Activated CD8-positive, alpha-beta T cell treated with anti-CD3 and anti-CD28 coated beads for 36 hours (primary cell): Measurements from ENCODE around the gene RPH3AL. TPM values are rescaled to one million over a fixed set of nuclear protein-coding genes. Genes with fewer than 3 reads are reported as not detected.

Source experiments
- ATAC-seq: fragments of 200-7000 bp; cut with Tn5 transposase; one replicate; pipeline ENCODE4 v1.10.0; 2021; ENCODE audit warnings: mild to moderate bottlenecking, moderate library complexity
- CTCF ChIA-PET: fragments of 350-600 bp; sonication (Branson Sonifier 250); formaldehyde crosslinking; loops from one replicate; lab custom pipeline; 2021; ENCODE audit warnings: antibody characterized with exemption; lab: Charles Lee
- POLR2A ChIA-PET: fragments of 350-600 bp; sonication (Branson Sonifier 250); formaldehyde crosslinking; loops from one replicate; lab custom pipeline; 2021; ENCODE audit warnings: antibody characterized with exemption; lab: Charles Lee
- DNase-seq: peaks from one replicate; pipeline ENCODE4 v3.0.0-alpha.2; 2020
- H3K27ac Mint-ChIP-seq: one replicate; pipeline ENCODE4 v1.8.0; 2021; ENCODE audit warnings: mild to moderate bottlenecking, mixed read lengths
- H3K27me3 Mint-ChIP-seq: one replicate; pipeline ENCODE4 v1.8.0; 2021; ENCODE audit warnings: mixed read lengths
- H3K36me3 Mint-ChIP-seq: one replicate; pipeline ENCODE4 v1.8.0; 2021; ENCODE audit warnings: low read depth, mixed read lengths
- H3K4me1 Mint-ChIP-seq: one replicate; pipeline ENCODE4 v1.8.0; 2021; ENCODE audit warnings: low read depth, mixed read lengths
- H3K4me3 Mint-ChIP-seq: one replicate; pipeline ENCODE4 v1.8.0; 2021; ENCODE audit warnings: mild to moderate bottlenecking, moderate library complexity, mixed read lengths
- H3K9me3 Mint-ChIP-seq: one replicate; pipeline ENCODE4 v1.8.0; 2021; ENCODE audit warnings: mixed read lengths
- intact Hi-C: fragments of 100-400 bp; cut with micrococcal nuclease; formaldehyde crosslinking; loops from one replicate; pipeline ENCODE4 v1.10.0; 2022
- total RNA-seq, 2 experiments: library from RNA; stranded (reverse); gene quantifications; one replicate each; pipeline ENCODE4 v1.2.3, GENCODE V29; 2021
- TF ChIP-seq, protein P1 (sequence below): fragments of 200-600 bp; IDR thresholded peaks from one replicate; pipeline ENCODE4 v1.8.0; 2022; ENCODE audit warnings: antibody characterized with exemption, mild to moderate bottlenecking

RPH3AL gene
- total RNA-seq, 2 experiments from 2014 or later = 0.72 to 1.1 TPM

- TF ChIP-seq, protein P1, sequence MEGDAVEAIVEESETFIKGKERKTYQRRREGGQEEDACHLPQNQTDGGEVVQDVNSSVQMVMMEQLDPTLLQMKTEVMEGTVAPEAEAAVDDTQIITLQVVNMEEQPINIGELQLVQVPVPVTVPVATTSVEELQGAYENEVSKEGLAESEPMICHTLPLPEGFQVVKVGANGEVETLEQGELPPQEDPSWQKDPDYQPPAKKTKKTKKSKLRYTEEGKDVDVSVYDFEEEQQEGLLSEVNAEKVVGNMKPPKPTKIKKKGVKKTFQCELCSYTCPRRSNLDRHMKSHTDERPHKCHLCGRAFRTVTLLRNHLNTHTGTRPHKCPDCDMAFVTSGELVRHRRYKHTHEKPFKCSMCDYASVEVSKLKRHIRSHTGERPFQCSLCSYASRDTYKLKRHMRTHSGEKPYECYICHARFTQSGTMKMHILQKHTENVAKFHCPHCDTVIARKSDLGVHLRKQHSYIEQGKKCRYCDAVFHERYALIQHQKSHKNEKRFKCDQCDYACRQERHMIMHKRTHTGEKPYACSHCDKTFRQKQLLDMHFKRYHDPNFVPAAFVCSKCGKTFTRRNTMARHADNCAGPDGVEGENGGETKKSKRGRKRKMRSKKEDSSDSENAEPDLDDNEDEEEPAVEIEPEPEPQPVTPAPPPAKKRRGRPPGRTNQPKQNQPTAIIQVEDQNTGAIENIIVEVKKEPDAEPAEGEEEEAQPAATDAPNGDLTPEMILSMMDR = no peak
- peaks cover 1% of the 10 kb centered on the region for H3K27me3 Mint-ChIP-seq
- H3K4me3 Mint-ChIP-seq = no peak overlapping the region
- intact Hi-C loops = no loop called here
- CTCF ChIA-PET = no interaction called here
- H3K4me1 Mint-ChIP-seq = peaks cover 41% of the 10 kb centered on the region
- ATAC-seq = peak; percentile 10
- POLR2A ChIA-PET = no interaction called here
- H3K9me3 Mint-ChIP-seq = no peaks in the 10 kb centered on the region
- DNase-seq = peak; percentile 13
- no peaks in the 10 kb centered on the region for H3K36me3 Mint-ChIP-seq
- H3K27ac Mint-ChIP-seq = no peak overlapping the region
Measured at GRCh38 chr17:335691-336090, 16.9 kb downstream of the RPH3AL start.

- Mint-ChIP-seq H3K4me1 (peaks cover 47% of the 10 kb centered on the region), H3K27ac (no peak overlapping the region), H3K4me3 (no peak overlapping the region), H3K27me3 (peaks cover 1% of the 10 kb centered on the region), H3K9me3 (no peaks in the 10 kb centered on the region), H3K36me3 (no peaks in the 10 kb centered on the region)
- ChIA-PET POLR2A (no interaction called here), CTCF (interaction anchor here (1.2 kb wide), 1 partner anchor 26 kb away, joined by 4 read pairs; no protein-coding TSS in a partner anchor)
- DNase-seq = no peak
- intact Hi-C loops = no loop called here
- TF ChIP-seq, protein P1 = no peak
- no peak for ATAC-seq
Measured at GRCh38 chr17:334974-335481, 17.6 kb downstream of the RPH3AL start.

- ChIA-PET POLR2A (no interaction called here), CTCF (interaction anchor here (1.2 kb wide), 1 partner anchor 25 kb away, joined by 4 read pairs; no protein-coding TSS in a partner anchor)
- no peaks in the 10 kb centered on the region for H3K36me3 Mint-ChIP-seq
- no peak overlapping the region for H3K27ac Mint-ChIP-seq
- peaks cover 1% of the 10 kb centered on the region for H3K27me3 Mint-ChIP-seq
- peaks cover 51% of the 10 kb centered on the region for H3K4me1 Mint-ChIP-seq
- intact Hi-C loops = no loop called here
- H3K4me3 Mint-ChIP-seq = no peak overlapping the region
- ATAC-seq (peak; percentile 26), DNase-seq (peak; percentile 26)
- TF ChIP-seq, protein P1 = no peak
- H3K9me3 Mint-ChIP-seq = no peaks in the 10 kb centered on the region
Measured at GRCh38 chr17:333626-334396, 18.8 kb downstream of the RPH3AL start.

- TF ChIP-seq, protein P1 = no peak
- peaks cover 51% of the 10 kb centered on the region for H3K4me1 Mint-ChIP-seq
- intact Hi-C loops = no loop called here
Measured at GRCh38 chr17:332558-333322, 19.9 kb downstream of the RPH3AL start.

More at GRCh38 chr17:332558-333322, 19.9 kb downstream of the RPH3AL start:
- Mint-ChIP-seq H3K36me3 (no peaks in the 10 kb centered on the region), H3K27me3 (peaks cover 1% of the 10 kb centered on the region), H3K9me3 (no peaks in the 10 kb centered on the region), H3K4me3 (no peak overlapping the region), H3K27ac (no peak overlapping the region)
- ATAC-seq = no peak
- POLR2A ChIA-PET = no interaction called here
- CTCF ChIA-PET = no interaction called here
- DNase-seq = no peak
